ENCODE measurements around the gene SPAG16.

DNA sequence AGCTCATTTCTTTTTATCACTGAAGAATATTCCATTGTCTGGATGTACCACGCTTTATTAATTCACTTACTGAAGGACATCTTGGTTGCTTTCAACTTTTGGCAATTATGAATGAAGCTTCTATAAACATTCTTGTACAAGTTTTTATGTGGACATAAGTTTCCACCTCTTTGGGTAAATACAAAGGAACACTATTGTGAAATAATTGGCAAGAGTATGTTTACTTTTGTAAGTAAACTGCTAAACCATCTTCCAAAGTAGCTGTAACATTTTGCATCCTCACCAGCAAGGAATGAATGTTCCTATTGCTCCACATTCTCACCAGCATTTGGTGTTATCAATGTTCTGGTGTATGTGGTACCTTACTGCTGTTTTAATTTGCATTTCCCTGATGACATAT, 1110.8 kb downstream of the SPAG16 start:
- TF ChIP-seq, protein P1, sequence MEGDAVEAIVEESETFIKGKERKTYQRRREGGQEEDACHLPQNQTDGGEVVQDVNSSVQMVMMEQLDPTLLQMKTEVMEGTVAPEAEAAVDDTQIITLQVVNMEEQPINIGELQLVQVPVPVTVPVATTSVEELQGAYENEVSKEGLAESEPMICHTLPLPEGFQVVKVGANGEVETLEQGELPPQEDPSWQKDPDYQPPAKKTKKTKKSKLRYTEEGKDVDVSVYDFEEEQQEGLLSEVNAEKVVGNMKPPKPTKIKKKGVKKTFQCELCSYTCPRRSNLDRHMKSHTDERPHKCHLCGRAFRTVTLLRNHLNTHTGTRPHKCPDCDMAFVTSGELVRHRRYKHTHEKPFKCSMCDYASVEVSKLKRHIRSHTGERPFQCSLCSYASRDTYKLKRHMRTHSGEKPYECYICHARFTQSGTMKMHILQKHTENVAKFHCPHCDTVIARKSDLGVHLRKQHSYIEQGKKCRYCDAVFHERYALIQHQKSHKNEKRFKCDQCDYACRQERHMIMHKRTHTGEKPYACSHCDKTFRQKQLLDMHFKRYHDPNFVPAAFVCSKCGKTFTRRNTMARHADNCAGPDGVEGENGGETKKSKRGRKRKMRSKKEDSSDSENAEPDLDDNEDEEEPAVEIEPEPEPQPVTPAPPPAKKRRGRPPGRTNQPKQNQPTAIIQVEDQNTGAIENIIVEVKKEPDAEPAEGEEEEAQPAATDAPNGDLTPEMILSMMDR (IDR thresholded peaks at IDR 0.05), result no peak
- TF ChIP-seq SMC3 (IDR thresholded peaks at IDR 0.05) (no peak), ZC3H11A (IDR thresholded peaks at IDR 0.05) (no peak), EP300 (IDR thresholded peaks at IDR 0.05) (no peak), ESRRA (IDR thresholded peaks at IDR 0.05; ENCODE audit: borderline replicate concordance, low read length) (no peak), POLR2A (IDR thresholded peaks at IDR 0.05; ENCODE audit: low read length) (no peak), JUNB (IDR thresholded peaks at IDR 0.05) (no peak)
- TF ChIP-seq, protein P2, sequence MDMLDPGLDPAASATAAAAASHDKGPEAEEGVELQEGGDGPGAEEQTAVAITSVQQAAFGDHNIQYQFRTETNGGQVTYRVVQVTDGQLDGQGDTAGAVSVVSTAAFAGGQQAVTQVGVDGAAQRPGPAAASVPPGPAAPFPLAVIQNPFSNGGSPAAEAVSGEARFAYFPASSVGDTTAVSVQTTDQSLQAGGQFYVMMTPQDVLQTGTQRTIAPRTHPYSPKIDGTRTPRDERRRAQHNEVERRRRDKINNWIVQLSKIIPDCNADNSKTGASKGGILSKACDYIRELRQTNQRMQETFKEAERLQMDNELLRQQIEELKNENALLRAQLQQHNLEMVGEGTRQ (IDR thresholded peaks at IDR 0.05), result no peak
- TF ChIP-seq, protein P3, sequence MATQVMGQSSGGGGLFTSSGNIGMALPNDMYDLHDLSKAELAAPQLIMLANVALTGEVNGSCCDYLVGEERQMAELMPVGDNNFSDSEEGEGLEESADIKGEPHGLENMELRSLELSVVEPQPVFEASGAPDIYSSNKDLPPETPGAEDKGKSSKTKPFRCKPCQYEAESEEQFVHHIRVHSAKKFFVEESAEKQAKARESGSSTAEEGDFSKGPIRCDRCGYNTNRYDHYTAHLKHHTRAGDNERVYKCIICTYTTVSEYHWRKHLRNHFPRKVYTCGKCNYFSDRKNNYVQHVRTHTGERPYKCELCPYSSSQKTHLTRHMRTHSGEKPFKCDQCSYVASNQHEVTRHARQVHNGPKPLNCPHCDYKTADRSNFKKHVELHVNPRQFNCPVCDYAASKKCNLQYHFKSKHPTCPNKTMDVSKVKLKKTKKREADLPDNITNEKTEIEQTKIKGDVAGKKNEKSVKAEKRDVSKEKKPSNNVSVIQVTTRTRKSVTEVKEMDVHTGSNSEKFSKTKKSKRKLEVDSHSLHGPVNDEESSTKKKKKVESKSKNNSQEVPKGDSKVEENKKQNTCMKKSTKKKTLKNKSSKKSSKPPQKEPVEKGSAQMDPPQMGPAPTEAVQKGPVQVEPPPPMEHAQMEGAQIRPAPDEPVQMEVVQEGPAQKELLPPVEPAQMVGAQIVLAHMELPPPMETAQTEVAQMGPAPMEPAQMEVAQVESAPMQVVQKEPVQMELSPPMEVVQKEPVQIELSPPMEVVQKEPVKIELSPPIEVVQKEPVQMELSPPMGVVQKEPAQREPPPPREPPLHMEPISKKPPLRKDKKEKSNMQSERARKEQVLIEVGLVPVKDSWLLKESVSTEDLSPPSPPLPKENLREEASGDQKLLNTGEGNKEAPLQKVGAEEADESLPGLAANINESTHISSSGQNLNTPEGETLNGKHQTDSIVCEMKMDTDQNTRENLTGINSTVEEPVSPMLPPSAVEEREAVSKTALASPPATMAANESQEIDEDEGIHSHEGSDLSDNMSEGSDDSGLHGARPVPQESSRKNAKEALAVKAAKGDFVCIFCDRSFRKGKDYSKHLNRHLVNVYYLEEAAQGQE (IDR thresholded peaks at IDR 0.05), result no peak

Measured in A549 (cell line).